ENCODE results near the gene ZNF160. TPM values are rescaled to one million over a fixed set of nuclear protein-coding genes. Genes with fewer than 3 reads are reported as not detected.

ZNF160 gene
- polyA plus RNA-seq, 1 experiment, result 9.0 TPM

DNA sequence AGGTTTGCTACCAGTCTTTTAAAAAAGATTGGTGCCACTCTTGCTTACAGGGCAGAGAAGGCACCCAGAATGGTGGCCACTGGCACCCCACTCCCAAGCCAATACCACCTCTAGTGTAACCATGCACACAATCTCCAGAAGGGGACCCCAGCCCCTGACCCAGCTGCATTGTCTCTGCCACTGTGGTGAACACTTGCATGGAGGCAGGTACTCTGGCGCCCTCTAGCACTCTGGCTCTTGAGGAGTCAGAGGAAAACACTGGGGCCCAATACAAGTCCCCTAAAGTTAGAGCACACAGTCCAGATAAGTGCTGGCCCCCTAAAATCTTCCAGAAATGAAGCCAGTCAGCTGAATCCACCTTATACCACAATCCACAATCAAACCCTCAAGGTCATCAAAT lies 83.5 kb downstream of the ZNF160 start:
- POLR2A ChIA-PET, result no interaction called here
- CTCF ChIA-PET, result no interaction called here
- no peak for DNase-seq (ENCODE audit: low read depth)

More for the DNA sequence above, 83.5 kb downstream of the ZNF160 start:
- no peaks in the 10 kb centered on the region for H3K27me3 ChIP-seq (ENCODE audit: control insufficient read depth, insufficient read depth, low read length)
- no peaks in the 10 kb centered on the region for H3K36me3 ChIP-seq (ENCODE audit: control insufficient read depth, insufficient read depth, low read length)
- TF ChIP-seq, protein P1, sequence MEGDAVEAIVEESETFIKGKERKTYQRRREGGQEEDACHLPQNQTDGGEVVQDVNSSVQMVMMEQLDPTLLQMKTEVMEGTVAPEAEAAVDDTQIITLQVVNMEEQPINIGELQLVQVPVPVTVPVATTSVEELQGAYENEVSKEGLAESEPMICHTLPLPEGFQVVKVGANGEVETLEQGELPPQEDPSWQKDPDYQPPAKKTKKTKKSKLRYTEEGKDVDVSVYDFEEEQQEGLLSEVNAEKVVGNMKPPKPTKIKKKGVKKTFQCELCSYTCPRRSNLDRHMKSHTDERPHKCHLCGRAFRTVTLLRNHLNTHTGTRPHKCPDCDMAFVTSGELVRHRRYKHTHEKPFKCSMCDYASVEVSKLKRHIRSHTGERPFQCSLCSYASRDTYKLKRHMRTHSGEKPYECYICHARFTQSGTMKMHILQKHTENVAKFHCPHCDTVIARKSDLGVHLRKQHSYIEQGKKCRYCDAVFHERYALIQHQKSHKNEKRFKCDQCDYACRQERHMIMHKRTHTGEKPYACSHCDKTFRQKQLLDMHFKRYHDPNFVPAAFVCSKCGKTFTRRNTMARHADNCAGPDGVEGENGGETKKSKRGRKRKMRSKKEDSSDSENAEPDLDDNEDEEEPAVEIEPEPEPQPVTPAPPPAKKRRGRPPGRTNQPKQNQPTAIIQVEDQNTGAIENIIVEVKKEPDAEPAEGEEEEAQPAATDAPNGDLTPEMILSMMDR (IDR thresholded peaks at IDR 0.05; ENCODE audit: insufficient read depth, low read depth, low read length), result no peak
- no peak overlapping the region for H3K4me3 ChIP-seq (ENCODE audit: low read depth, low read length)

Other genes with a start within 250 kb of the ZNF160 start
- gene ZNF468, start 245.8 kb downstream of the ZNF160 start, polyA plus RNA-seq (2011; rRNA removed), result 11.1 and 13.8 TPM in 2 replicates
- gene ZNF320, start 205.8 kb downstream of the ZNF160 start, polyA plus RNA-seq (2011; rRNA removed), result 7.9 and 8.4 TPM in 2 replicates
- 1.1 and 1.9 TPM in 2 replicates for gene ZNF888, start 180.0 kb downstream of the ZNF160 start, polyA plus RNA-seq (2011; rRNA removed)
- gene ZNF816, start 140.5 kb downstream of the ZNF160 start, polyA plus RNA-seq (2011; rRNA removed), result 1.9 and 3.0 TPM in 2 replicates
- not detected in 2 replicates for gene ERVV-1, start 89.5 kb downstream of the ZNF160 start, polyA plus RNA-seq (2011; rRNA removed)
- not detected in 2 replicates for gene ERVV-2, start 58.7 kb downstream of the ZNF160 start, polyA plus RNA-seq (2011; rRNA removed)
- 4.6 and 6.3 TPM in 2 replicates for gene ZNF415, start 29.5 kb upstream of the ZNF160 start, polyA plus RNA-seq (2011; rRNA removed)
- 2.0 and 4.2 TPM in 2 replicates for gene ZNF347, start 55.6 kb upstream of the ZNF160 start, polyA plus RNA-seq (2011; rRNA removed)
- gene ZNF665, start 89.9 kb upstream of the ZNF160 start, polyA plus RNA-seq (2011; rRNA removed), result 3.0 and 3.5 TPM in 2 replicates
- gene ZNF677, start 151.5 kb upstream of the ZNF160 start, polyA plus RNA-seq (2011; rRNA removed), result 12.9 and 20.4 TPM in 2 replicates
- not detected in 2 replicates for gene VN1R2, start 154.9 kb upstream of the ZNF160 start, polyA plus RNA-seq (2011; rRNA removed)
- gene VN1R4, start 164.3 kb upstream of the ZNF160 start, polyA plus RNA-seq (2011; rRNA removed), result not detected in 2 replicates
- gene ZNF845, start 230.3 kb upstream of the ZNF160 start, polyA plus RNA-seq (2011; rRNA removed), result 1.5 and 3.2 TPM in 2 replicates